HG03442 (cell line): ENCODE results near the gene SRRT.
A peak's percentile ranks its signal among the peaks of the same experiment; 100 is the strongest.
"Not testable (repeated sequence)": the region's sequence is repeated elsewhere in the genome, so short reads cannot be mapped to it uniquely, and the experiment has no call there.

Experiments used
- ATAC-seq: cut with Tn5 transposase; IDR thresholded peaks from one replicate; pipeline ENCODE4 v1.9.1; 2021; ENCODE audit warnings: mild to moderate bottlenecking, moderate library complexity; ENCODE audit not compliant: unreplicated experiment

The SRRT gene

DNA sequence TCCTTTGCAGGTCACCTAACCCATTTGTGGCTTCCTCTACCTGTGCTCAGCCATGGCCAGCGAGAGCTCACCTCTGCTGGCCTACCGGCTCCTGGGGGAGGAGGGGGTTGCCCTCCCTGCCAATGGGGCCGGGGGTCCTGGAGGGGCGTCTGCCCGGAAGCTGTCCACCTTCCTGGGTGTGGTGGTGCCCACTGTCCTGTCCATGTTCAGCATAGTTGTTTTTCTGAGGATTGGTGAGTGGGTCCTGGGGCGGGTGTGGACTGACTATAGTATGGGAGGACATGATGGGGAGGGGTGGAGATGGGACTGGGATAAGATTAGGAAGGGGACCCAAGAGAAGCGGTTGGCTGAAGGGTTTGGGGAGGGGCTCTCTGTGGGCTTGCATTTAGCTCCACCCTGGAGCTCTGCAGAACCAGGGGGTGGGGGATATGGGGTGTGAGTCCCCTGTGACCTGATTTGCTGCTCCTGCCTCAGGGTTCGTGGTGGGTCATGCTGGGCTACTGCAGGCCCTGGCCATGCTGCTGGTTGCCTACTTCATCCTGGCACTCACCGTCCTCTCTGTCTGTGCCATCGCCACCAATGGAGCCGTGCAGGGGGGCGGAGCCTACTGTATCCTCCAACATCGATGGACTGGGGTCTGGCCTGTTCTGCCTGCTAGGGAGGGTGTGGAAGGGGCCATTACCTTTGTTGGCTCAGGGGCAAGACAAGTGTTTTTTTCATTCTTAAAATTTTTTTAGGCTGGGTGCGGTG, 20.6 kb upstream of the SRRT start:
- no peak for ATAC-seq

GRCh38 chr7:100854899-100855298, 20.0 kb upstream of the SRRT start:
- ATAC-seq = not testable (repeated sequence)

DNA sequence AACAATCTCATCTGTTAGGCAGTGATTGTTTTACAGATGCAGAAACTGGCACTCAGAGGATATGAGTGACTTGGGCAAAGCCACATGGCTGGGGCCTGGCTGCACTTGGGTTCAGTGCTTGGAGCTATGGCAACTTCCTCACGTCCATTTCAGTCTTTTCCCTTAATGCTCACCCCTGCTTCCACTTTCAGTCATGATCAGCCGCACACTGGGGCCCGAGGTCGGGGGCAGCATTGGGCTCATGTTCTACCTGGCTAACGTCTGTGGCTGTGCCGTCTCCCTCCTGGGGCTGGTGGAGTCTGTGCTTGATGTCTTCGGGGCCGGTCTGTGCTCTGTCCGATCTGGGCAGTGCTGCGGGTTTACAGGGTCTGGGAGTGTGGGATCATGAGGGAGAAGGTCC, 19.4 kb upstream of the SRRT start:
- ATAC-seq = no peak

GRCh38 chr7:100856871-100857282, 18.0 kb upstream of the SRRT start:
- ATAC-seq = no peak

GRCh38 chr7:100859856-100860255, 15.0 kb upstream of the SRRT start:
- ATAC-seq = no peak

- no peak for ATAC-seq
Observed at GRCh38 chr7:100860702-100861615, 13.9 kb upstream of the SRRT start.

DNA sequence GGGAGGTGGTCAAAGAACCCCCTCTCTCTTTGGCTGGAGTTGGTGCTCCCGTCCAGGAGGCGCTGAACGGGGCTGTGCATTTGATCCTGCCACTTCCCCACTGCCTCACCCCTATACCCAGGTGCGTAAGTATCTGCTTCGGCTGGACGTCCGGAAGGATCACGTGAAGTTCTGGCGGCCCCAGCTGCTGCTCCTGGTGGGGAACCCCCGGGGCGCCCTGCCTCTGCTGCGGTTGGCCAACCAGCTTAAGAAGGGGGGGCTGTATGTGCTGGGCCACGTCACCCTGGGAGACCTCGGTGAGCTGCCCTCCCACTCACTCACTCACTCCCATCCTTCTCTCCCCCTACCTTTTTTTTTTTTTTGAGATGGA, 13.3 kb upstream of the SRRT start:
- ATAC-seq = no peak

DNA sequence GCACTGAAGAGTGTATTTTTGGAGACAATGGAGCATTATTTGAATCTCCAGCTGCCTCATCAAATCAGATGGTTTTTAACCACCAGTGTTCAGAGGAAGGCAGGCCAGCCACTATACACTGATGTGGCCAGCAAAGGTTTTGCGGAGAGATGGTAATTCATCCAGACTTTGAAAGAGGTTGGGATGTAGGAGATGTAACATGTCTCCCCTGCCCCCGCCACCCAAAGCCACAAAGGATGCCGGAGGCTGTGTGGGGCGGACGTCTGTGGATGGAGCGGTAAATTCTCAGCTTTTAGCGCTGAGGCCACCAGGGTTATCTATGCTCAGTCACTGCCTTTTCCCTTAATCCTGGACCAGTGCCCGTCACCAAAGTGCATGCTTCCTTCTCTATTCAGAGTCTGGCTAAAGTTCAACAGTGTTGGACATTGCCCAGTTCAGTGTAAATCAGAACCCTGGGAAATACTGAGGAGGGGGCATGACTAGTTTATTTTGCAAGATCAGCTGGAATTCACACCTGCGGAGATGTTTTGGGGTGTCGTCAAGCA, 11.4 kb upstream of the SRRT start:
- no peak for ATAC-seq

- ATAC-seq = no peak
Observed at GRCh38 chr7:100864263-100864845, 10.5 kb upstream of the SRRT start.

- ATAC-seq = no peak
Observed at GRCh38 chr7:100865372-100865911, 9.5 kb upstream of the SRRT start.

DNA sequence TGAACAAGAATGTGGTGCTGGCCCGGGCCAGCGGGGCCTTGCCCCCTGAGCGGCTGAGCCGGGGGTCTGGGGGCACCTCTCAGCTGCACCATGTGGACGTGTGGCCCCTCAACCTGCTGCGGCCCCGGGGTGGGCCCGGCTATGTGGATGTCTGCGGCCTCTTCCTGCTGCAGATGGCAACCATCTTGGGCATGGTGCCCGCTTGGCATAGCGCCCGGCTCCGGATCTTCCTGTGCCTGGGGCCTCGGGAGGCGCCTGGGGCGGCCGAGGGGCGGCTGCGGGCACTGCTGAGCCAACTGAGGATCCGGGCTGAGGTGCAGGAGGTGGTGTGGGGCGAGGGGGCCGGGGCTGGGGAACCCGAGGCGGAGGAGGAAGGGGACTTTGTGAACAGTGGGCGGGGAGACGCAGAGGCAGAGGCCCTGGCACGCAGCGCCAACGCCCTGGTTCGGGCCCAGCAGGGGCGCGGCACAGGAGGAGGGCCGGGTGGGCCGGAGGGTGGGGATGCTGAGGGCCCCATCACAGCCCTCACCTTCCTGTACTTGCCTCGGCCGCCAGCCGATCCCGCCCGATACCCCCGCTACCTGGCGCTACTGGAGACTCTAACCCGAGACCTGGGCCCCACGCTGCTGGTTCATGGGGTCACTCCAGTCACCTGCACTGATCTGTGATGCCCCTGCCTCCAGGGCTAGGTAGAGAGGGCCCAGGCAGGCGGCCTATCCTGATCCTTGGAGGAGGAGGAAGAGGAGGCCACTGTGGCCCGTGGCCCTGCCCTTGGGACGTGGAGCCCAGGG, 8.8 kb upstream of the SRRT start:
- ATAC-seq = no peak

- ATAC-seq = no peak
Observed at GRCh38 chr7:100866729-100867039, 8.2 kb upstream of the SRRT start.

DNA sequence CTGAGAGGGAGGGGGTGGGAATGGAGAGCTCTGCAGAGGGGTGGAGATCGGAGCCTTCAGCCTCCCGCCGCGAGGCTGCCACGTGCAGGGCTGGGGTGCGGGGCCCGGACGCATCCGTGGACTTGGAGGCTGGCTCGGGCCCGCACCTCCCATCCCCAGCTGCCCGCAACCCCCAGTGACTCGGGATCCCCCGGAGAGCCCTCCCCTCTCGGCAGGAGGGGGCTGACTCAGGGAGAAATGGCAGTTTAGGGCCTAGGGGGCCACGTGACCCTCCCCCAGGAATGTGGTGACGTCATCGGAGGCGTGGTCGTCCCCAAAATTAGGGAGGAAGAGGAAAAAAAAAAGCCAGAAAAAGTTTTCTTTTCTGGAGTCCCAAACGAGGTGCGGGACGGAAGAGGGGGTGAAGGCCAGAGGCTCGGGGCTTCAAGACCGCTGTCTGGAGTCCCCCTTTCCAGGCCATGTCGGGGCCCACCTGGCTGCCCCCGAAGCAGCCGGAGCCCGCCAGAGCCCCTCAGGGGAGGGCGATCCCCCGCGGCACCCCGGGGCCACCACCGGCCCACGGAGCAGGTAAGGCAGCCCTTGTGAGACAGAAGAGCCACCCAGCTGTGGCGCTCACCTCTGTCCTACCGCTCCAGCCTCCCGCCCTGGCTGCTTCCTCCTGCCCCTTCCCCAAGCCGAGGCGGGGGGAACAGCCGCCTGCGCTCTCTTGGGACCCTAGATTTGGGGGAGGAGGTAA, 7.7 kb upstream of the SRRT start, which contains the start of gene TRIP6:
TRIP6 (plus strand) TSS at position 348 of the 736 bp plus-strand sequence; CDS start at position 459, 111 bp downstream.
- ATAC-seq = peak; percentile 40

DNA sequence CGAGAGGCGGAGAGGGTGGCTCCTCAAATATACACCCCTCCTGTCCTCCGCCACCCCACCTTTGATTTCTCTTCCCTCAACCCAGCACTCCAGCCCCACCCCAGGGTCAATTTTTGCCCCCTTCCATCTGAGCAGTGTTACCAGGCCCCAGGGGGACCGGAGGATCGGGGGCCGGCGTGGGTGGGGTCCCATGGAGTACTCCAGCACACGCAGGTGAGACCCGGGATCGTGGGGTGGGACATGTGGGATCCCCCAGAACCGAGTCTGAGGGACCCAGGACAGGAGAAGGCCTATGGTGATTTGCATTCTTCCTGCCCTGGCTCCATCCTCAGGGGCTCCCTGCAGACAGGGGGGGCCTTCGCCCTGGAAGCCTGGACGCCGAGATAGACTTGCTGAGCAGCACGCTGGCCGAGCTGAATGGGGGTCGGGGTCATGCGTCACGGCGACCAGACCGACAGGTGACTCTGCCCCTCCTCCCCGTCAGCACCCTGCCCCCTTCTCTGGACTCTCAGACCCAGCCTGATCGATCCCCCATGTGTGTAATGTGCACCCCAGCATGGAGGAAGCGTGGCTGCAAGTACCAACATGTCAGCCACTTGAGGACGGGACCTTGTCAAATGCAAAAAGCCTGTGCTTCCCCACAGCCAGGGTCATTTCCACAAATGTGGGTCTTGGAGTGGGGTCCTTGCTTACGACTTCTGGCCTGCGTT, 7.0 kb upstream of the SRRT start:
- ATAC-seq = peak; percentile 10

DNA sequence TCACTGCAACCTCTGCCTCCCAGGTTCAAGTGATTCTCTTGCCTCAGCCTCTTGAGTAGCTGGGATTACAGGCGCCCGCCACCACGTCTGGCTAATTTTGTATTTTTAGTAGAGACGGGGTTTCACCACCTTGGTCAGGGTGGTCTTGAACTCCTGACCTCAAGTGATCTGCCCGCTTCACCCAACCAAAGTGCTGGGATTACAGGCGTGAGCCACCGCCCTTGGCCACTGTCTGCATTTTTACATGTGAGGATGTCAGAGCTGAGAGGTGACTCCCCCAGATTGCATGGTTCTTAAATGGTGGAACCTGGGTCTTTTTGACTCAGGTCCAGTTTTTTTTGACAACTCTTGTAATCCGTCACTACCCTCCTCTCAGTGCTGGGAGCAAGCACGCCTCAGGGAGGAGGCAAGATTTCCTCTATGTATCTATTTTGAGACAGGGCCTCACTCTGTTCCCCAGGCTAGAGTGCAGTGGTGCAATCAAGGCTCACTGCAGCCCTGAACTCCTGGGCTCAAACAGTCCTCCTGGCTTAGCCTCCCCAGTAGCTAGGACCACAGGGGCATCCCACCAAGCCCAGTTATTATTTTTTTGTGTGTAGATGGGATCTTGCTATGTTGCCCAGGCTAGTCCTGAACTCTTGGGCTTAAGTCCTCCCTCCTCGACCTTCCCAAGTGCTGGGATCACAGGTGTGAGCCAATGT, 1.2 kb upstream of the SRRT start:
- no peak for ATAC-seq

- ATAC-seq = no peak
Observed at GRCh38 chr7:100874300-100874576, 665 bp upstream of the SRRT start.

GRCh38 chr7:100875356-100875751, 451 bp downstream of the SRRT start:
- peak; percentile 25 for ATAC-seq

DNA sequence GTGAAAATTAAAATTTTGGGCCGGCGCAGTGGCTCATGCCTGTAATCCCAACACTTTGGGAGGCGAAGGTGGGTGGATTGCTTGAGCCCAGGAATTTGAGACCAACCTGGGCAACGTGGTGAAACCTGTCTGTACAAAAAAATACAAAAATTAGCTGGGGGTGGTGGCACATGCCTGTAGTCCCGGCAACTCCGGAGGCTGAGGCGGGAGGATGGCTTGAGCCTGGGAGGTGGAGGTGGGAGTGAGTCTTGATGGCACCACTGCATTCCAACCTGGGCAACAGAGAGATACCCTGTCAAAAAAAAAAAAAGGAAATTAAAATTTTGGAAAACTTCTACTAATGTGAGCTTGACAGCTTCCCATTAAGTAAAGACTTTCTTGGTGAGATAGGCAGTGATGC, 3.1 kb downstream of the SRRT start:
- no peak for ATAC-seq

DNA sequence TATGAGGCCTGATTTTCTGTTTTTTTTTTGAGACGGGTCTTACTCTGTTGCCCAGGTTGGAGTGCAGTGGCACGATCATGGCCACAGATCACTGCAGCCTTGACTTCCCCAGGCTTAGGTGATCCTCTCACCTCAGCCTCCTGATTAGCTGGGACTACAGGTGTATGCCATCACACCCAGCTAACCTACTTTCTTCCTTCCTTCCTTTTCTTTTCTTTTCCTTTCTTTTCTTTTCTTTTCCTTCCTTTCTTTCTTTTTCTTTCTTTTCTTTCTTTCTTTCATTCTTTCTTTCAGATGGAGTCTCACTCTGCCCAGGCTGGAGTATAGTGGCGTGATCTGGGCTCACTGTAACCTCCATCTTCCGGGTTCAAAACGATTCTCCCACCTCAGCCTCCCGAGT, 3.8 kb downstream of the SRRT start:
- ATAC-seq = no peak
